CD4-positive, alpha-beta T cell (primary cell): ENCODE measurements around the gene ZMAT5. TPM values are rescaled to one million over a fixed set of nuclear protein-coding genes. Genes with fewer than 3 reads are reported as not detected.

ENCODE experiments used
- ATAC-seq: fragments of 200-7000 bp; cut with Tn5 transposase; one replicate; pipeline ENCODE4 v1.10.0; 2022; ENCODE audit warnings: mild to moderate bottlenecking; ENCODE audit not compliant: poor library complexity
- CTCF ChIA-PET: fragments of 350-600 bp; sonication (Branson Sonifier 250); formaldehyde crosslinking; loops from one replicate; lab custom pipeline; 2021; ENCODE audit warnings: antibody characterized with exemption, inconsistent platforms; lab: Charles Lee
- POLR2A ChIA-PET: fragments of 350-600 bp; sonication (Branson Sonifier 250); formaldehyde crosslinking; loops from one replicate; lab custom pipeline; 2021; ENCODE audit warnings: antibody characterized with exemption, inconsistent platforms; lab: Charles Lee
- DNase-seq, 14 experiments: peaks; one replicate each; pipeline ENCODE4 v3.0.0-alpha.2; 2013 to 2020; ENCODE audit warnings: mixed read lengths in 2 of 14
- H3K27ac ChIP-seq, 2 donors: one replicate each; pipeline versions ENCODE4 v1.5.1 to v1.7.0; 2013; ENCODE audit warnings: low read length in 2 of 2, low read depth in 1 of 2, mild to moderate bottlenecking in 1 of 2
- H3K27me3 ChIP-seq, 2 experiments: 1 replicate in 1 of 2; 2 replicates in 1 of 2; pipeline versions ENCODE4 v1.6.1 to v1.7.0; 2013; ENCODE audit warnings: low read length in 2 of 2, control low read depth in 1 of 2, mild to moderate bottlenecking in 1 of 2, moderate library complexity in 1 of 2; ENCODE audit not compliant: insufficient read depth in 2 of 2, control insufficient read depth in 1 of 2
- H3K36me3 ChIP-seq: one replicate; pipeline ENCODE4 v1.6.1; 2013; ENCODE audit warnings: low read length, control low read depth; ENCODE audit not compliant: insufficient read depth
- H3K4me1 ChIP-seq: one replicate; pipeline ENCODE4 v1.6.1; 2013; ENCODE audit warnings: low read length, control low read depth; ENCODE audit not compliant: insufficient read depth
- H3K4me3 ChIP-seq: one replicate; pipeline ENCODE4 v1.5.1; 2013; ENCODE audit warnings: mild to moderate bottlenecking, low read length, moderate library complexity
- H3K9me3 ChIP-seq, 2 experiments: 1 replicate in 1 of 2; 2 replicates in 1 of 2; pipeline versions ENCODE4 v1.6.1 to v1.7.0; 2013; ENCODE audit warnings: low read length in 2 of 2, mild to moderate bottlenecking in 2 of 2, control low read depth in 1 of 2, moderate library complexity in 1 of 2; ENCODE audit not compliant: control insufficient read depth in 1 of 2, insufficient read depth in 1 of 2
- H3K27ac Mint-ChIP-seq: one replicate; pipeline ENCODE4 v1.8.0; 2020; ENCODE audit warnings: mixed read lengths
- H3K27me3 Mint-ChIP-seq: one replicate; pipeline ENCODE4 v1.8.0; 2021; ENCODE audit warnings: mixed read lengths
- H3K36me3 Mint-ChIP-seq: one replicate; pipeline ENCODE4 v1.8.0; 2021; ENCODE audit warnings: low read depth, mixed read lengths
- H3K4me1 Mint-ChIP-seq: one replicate; pipeline ENCODE4 v1.8.0; 2021; ENCODE audit warnings: low read depth, mixed read lengths
- H3K4me3 Mint-ChIP-seq: one replicate; pipeline ENCODE4 v1.8.0; 2020; ENCODE audit warnings: mild to moderate bottlenecking, mixed read lengths
- H3K9me3 Mint-ChIP-seq: one replicate; pipeline ENCODE4 v1.8.0; 2020; ENCODE audit warnings: mixed read lengths
- CTCF ChIP-seq: fragments of 200-600 bp; IDR thresholded peaks from one replicate; pipeline ENCODE4 v1.8.0; 2022; ENCODE audit warnings: antibody characterized with exemption, mild to moderate bottlenecking
- intact Hi-C, 2 experiments: fragments of 100-400 bp; cut with DNase I in 1 of 2; cut with micrococcal nuclease in 1 of 2; formaldehyde crosslinking; loops; one replicate each; pipeline versions ENCODE4 v1.15.1 to v1.9.0; 2023 to 2025; cut with DNase I, micrococcal nuclease
- total RNA-seq, 174 experiments: library from RNA in 2 of 174; stranded (reverse) in 2 of 174; gene quantifications; one replicate each; pipeline ENCODE4 v1.2.3 and lab custom pipeline; 2021 to 2026

ZMAT5 gene
- total RNA-seq, 2 experiments from 2014 or later: 5.6 to 6.6 TPM

- ATAC-seq (no peak), DNase-seq (no peak)
- H3K9me3 Mint-ChIP-seq: no peaks in the 10 kb centered on the region
- Histone ChIP-seq H3K9me3 (peaks cover 0 to 8% of the 10 kb centered on the region in 2 experiments), H3K4me3 (no peak overlapping the region), H3K4me1 (peaks cover 7% of the 10 kb centered on the region), H3K27ac (no peak overlapping the region), H3K36me3 (no peaks in the 10 kb centered on the region), H3K27me3 (peaks cover 22 to 37% of the 10 kb centered on the region in 2 experiments)
- no peak overlapping the region for H3K27ac Mint-ChIP-seq
- POLR2A ChIA-PET: no interaction called here
- H3K4me1 Mint-ChIP-seq: peaks cover 7% of the 10 kb centered on the region
- no peaks in the 10 kb centered on the region for H3K36me3 Mint-ChIP-seq
- no peak overlapping the region for H3K4me3 Mint-ChIP-seq
- intact Hi-C loops: no loop called here
- peaks cover 29% of the 10 kb centered on the region for H3K27me3 Mint-ChIP-seq
- CTCF ChIA-PET: no interaction called here
- TF ChIP-seq CTCF: no peak
These were observed 44.2 kb downstream of the ZMAT5 start for GRCh38 chr22:29722587-29722986.

- peaks cover 33% of the 10 kb centered on the region for H3K27me3 Mint-ChIP-seq
- no peaks in the 10 kb centered on the region for H3K36me3 Mint-ChIP-seq
- no peak for TF ChIP-seq CTCF
- Histone ChIP-seq H3K36me3 (no peaks in the 10 kb centered on the region), H3K27ac (no peak overlapping the region), H3K27me3 (peaks cover 22 to 40% of the 10 kb centered on the region in 2 experiments), H3K4me3 (no peak overlapping the region), H3K4me1 (peaks cover 7% of the 10 kb centered on the region), H3K9me3 (peaks cover 0 to 8% of the 10 kb centered on the region in 2 experiments)
- no peak for DNase-seq
- ChIA-PET CTCF (no interaction called here), POLR2A (no interaction called here)
- no peaks in the 10 kb centered on the region for H3K9me3 Mint-ChIP-seq
- H3K27ac Mint-ChIP-seq: no peak overlapping the region
- intact Hi-C loops: no loop called here
- ATAC-seq: no peak
- H3K4me3 Mint-ChIP-seq: no peak overlapping the region
- peaks cover 7% of the 10 kb centered on the region for H3K4me1 Mint-ChIP-seq
These were observed 44.7 kb downstream of the ZMAT5 start for GRCh38 chr22:29722151-29722550.

DNA sequence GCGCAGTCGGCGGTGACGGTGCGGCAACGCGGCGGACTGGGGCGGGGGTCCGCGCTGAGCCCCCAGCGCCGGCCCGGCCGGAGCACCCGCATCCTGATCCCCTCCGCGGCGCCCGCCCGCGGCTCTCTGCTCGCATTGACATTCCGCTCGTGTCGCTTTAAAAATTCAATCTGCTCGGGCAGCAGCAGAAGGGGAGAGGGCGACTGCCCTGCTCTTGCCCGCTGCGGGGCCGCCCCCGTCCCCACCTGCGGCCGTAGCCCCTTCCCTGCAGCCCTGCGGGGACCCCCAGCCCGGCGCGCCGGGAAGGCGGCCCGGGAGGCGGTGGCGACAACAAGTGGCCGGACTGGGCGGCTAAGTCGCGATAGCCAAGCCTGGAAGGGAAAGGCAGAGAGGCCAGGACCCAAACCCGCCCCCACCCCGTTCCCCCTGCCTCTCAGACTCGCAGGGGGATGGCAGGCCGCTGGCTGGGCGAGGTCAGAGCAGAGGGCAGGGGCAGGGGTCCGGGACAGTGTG, 45.9 kb downstream of the ZMAT5 start:
- no peaks in the 10 kb centered on the region for H3K9me3 Mint-ChIP-seq
- peaks cover 46% of the 10 kb centered on the region for H3K27me3 Mint-ChIP-seq
- no peak overlapping the region for H3K27ac Mint-ChIP-seq
- H3K4me1 Mint-ChIP-seq: peaks cover 7% of the 10 kb centered on the region
- Histone ChIP-seq H3K27me3 (peaks cover 28 to 47% of the 10 kb centered on the region in 2 experiments), H3K4me1 (peaks cover 7% of the 10 kb centered on the region), H3K27ac (no peak overlapping the region), H3K9me3 (peaks cover 0 to 8% of the 10 kb centered on the region in 2 experiments), H3K36me3 (no peaks in the 10 kb centered on the region), H3K4me3 (no peak overlapping the region)
- ChIA-PET POLR2A (no interaction called here), CTCF (no interaction called here)
- no peak overlapping the region for H3K4me3 Mint-ChIP-seq
- TF ChIP-seq CTCF: no peak
- intact Hi-C loops: no loop called here
- H3K36me3 Mint-ChIP-seq: no peaks in the 10 kb centered on the region
- no peak for DNase-seq
- ATAC-seq: no peak
